ENCODE data around the gene NEFH. TPM values are rescaled to one million over a fixed set of nuclear protein-coding genes. Genes with fewer than 3 reads are reported as not detected.

NEFH gene
- total RNA-seq, 2 experiments from 2014 or later, result 7.5 to 8.6 TPM

DNA sequence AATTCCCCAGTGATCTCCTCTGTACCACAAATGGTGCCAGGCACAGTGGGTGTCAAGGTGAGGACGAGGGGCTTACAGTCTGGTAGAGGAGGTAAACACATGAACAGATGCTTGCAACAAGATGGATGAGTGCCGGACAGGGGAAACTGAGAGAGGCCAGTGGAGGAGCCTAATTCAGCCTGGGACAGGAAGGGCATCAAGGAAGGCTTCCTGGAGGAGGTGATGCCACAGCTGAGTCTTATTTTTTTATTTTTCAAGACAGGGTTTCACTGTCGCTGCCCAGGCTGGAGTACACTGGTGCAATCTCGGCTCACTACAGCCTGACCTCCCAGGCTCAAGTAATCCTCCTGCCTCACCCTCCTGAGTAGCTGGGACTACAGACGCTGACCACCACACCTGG is 18.8 kb upstream of the NEFH start:
- DNase-seq (no peak), ATAC-seq (no peak)
- no peak overlapping the region for H3K4me3 Mint-ChIP-seq
- H3K27ac Mint-ChIP-seq, result no peak overlapping the region
- H3K4me1 Mint-ChIP-seq (ENCODE audit: low read depth), result no peaks in the 10 kb centered on the region
- H3K36me3 Mint-ChIP-seq (ENCODE audit: low read depth), result no peaks in the 10 kb centered on the region
- TF ChIP-seq, protein P1, sequence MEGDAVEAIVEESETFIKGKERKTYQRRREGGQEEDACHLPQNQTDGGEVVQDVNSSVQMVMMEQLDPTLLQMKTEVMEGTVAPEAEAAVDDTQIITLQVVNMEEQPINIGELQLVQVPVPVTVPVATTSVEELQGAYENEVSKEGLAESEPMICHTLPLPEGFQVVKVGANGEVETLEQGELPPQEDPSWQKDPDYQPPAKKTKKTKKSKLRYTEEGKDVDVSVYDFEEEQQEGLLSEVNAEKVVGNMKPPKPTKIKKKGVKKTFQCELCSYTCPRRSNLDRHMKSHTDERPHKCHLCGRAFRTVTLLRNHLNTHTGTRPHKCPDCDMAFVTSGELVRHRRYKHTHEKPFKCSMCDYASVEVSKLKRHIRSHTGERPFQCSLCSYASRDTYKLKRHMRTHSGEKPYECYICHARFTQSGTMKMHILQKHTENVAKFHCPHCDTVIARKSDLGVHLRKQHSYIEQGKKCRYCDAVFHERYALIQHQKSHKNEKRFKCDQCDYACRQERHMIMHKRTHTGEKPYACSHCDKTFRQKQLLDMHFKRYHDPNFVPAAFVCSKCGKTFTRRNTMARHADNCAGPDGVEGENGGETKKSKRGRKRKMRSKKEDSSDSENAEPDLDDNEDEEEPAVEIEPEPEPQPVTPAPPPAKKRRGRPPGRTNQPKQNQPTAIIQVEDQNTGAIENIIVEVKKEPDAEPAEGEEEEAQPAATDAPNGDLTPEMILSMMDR (IDR thresholded peaks at IDR 0.05), result no peak
- POLR2A ChIA-PET, result no interaction called here
- no peaks in the 10 kb centered on the region for H3K9me3 Mint-ChIP-seq
- CTCF ChIA-PET, result no interaction called here
- H3K27me3 Mint-ChIP-seq, result no peaks in the 10 kb centered on the region
- intact Hi-C loops (cut with micrococcal nuclease), result no loop called here

- no peak for ATAC-seq
- DNase-seq, result no peak
- H3K27ac Mint-ChIP-seq, result no peak overlapping the region
- no peaks in the 10 kb centered on the region for H3K9me3 Mint-ChIP-seq
- TF ChIP-seq, protein P1 (IDR thresholded peaks at IDR 0.05), result no peak
- no peaks in the 10 kb centered on the region for H3K27me3 Mint-ChIP-seq
- intact Hi-C loops (cut with micrococcal nuclease), result no loop called here
- no peaks in the 10 kb centered on the region for H3K4me1 Mint-ChIP-seq (ENCODE audit: low read depth)
- H3K36me3 Mint-ChIP-seq (ENCODE audit: low read depth), result no peaks in the 10 kb centered on the region
- H3K4me3 Mint-ChIP-seq, result no peak overlapping the region
- CTCF ChIA-PET, result no interaction called here
- POLR2A ChIA-PET, result no interaction called here
These were observed 16.4 kb upstream of the NEFH start for GRCh38 chr22:29463629-29464028.

GRCh38 chr22:29464581-29464980 is 15.4 kb upstream of the NEFH start:
- Mint-ChIP-seq H3K4me1 (ENCODE audit: low read depth) (no peaks in the 10 kb centered on the region), H3K9me3 (no peaks in the 10 kb centered on the region), H3K27me3 (peaks cover 3% of the 10 kb centered on the region), H3K27ac (no peak overlapping the region), H3K36me3 (ENCODE audit: low read depth) (no peaks in the 10 kb centered on the region), H3K4me3 (no peak overlapping the region)
- TF ChIP-seq, protein P1 (IDR thresholded peaks at IDR 0.05), result no peak
- CTCF ChIA-PET, result no interaction called here
- POLR2A ChIA-PET, result no interaction called here
- DNase-seq (no peak), ATAC-seq (no peak)
- intact Hi-C loops (cut with micrococcal nuclease), result no loop called here

DNA sequence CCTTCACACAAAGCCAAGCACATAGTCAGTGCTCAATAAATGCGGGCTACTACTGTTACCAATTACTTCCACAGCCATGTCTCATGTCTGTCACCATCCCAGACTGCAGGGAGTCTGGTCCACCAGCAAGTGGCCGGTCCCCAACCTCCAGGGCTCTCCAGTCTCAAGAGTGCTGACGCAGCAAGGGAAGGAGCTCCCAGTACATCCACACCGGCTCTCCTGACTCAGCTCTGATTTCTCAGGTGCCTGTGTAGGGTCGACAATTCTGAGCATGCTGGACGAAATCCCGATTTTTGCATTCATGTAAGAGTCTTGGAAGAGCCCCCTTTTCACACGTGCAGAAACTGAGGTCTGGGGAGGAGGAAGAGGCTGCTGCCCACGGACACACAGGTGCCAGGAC is 10.3 kb upstream of the NEFH start:
- ATAC-seq (no peak), DNase-seq (no peak)
- TF ChIP-seq, protein P1 (IDR thresholded peaks at IDR 0.05), result no peak
- ChIA-PET POLR2A (no interaction called here), CTCF (interaction anchor here (0.9 to 1.7 kb wide), 3 partner anchors 9 to 94 kb away, joined by 3 to 8 read pairs (median 3); no protein-coding TSS in a partner anchor)
- peaks cover 2% of the 10 kb centered on the region for H3K4me1 Mint-ChIP-seq (ENCODE audit: low read depth)
- intact Hi-C loops (cut with micrococcal nuclease), result no loop called here
- H3K27me3 Mint-ChIP-seq, result peaks cover 6% of the 10 kb centered on the region
- no peak overlapping the region for H3K27ac Mint-ChIP-seq
- H3K9me3 Mint-ChIP-seq, result no peaks in the 10 kb centered on the region
- H3K36me3 Mint-ChIP-seq (ENCODE audit: low read depth), result no peaks in the 10 kb centered on the region
- peak overlapping the region; percentile 57 for H3K4me3 Mint-ChIP-seq

DNA sequence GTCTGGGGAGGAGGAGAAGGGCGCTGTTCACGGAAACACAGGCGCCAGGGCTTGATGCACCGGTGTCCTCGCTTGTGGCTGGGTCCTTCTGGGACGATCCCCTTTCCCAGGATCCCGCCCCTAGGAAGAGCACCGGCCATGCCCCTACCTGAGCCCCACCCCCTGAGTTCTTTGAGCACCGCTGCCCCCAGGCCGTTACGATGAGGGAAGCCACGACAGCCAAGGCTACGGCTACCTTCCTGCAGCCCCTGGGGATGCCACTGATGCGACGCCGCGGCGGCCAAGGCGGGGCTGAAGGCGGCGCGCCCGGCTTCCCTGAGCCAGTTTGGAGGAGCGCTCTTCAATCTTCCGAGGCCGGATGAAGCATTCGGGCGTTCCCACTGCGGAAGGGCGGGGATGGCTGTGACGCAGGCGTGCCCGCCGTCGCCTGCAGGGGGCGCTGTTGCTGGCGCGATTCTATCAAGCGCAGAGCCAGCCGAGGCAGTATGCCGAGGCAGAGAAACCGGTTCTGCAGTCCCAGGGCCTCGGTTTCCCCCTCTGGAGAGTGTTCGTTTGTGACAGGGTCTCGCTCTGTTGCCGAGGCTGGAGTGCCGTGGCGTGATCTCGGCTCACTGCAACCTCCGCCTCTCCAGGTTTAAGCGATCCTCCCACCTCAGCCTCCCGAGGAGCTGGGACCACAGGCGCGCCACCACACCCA is 9.7 kb upstream of the NEFH start:
- intact Hi-C loops (cut with micrococcal nuclease), result no loop called here
- Mint-ChIP-seq H3K4me1 (ENCODE audit: low read depth) (peaks cover 2% of the 10 kb centered on the region), H3K9me3 (no peaks in the 10 kb centered on the region), H3K4me3 (peak overlapping the region; percentile 57), H3K27me3 (peaks cover 6% of the 10 kb centered on the region), H3K27ac (no peak overlapping the region), H3K36me3 (ENCODE audit: low read depth) (no peaks in the 10 kb centered on the region)
- TF ChIP-seq, protein P1 (IDR thresholded peaks at IDR 0.05), result peak; percentile 99
- DNase-seq, result peak; percentile 82
- POLR2A ChIA-PET, result no interaction called here
- peak; percentile 96 for ATAC-seq
- CTCF ChIA-PET, result interaction anchor here (1.0 to 1.8 kb wide), 13 partner anchors 10 to 542 kb away, joined by 3 to 9 read pairs (median 5); partner anchors contain the start of gene NEFH

Measured in activated CD8-positive, alpha-beta T cell treated with anti-CD3 and anti-CD28 coated beads for 36 hours (primary cell).